Heart right ventricle (tissue), 16 donors: ENCODE measurements around the gene TSR2. TPM values are rescaled to one million over a fixed set of nuclear protein-coding genes. Genes with fewer than 3 reads are reported as not detected.
"Not testable (repeated sequence)": the region's sequence is repeated elsewhere in the genome, so short reads cannot be mapped to it uniquely, and the experiment has no call there.

Experiments
- ATAC-seq, 8 donors: fragments of 200-7000 bp; cut with Tn5 transposase; one replicate each; pipeline ENCODE4 v1.9.1; 2020; ENCODE audit warnings: mild to moderate bottlenecking in 8 of 8, moderate library complexity in 8 of 8, moderate number of reproducible peaks in 1 of 8
- DNase-seq, 2 donors: peaks; one replicate each; pipeline ENCODE4 v3.0.0-alpha.2; 2020
- H3K27ac ChIP-seq, 10 donors: fragments of 200-600 bp; sonication (generic) in 2 of 10; one replicate each; pipeline versions ENCODE4 v1.5.0 to v1.8.0; 2020 to 2022; ENCODE audit warnings: mild to moderate bottlenecking in 3 of 10
- H3K27me3 ChIP-seq, 7 donors: fragments of 200-600 bp; one replicate each; pipeline ENCODE4 v1.8.0; 2021 to 2022; ENCODE audit warnings: mild to moderate bottlenecking in 2 of 7
- H3K36me3 ChIP-seq, 9 donors: fragments of 200-600 bp; sonication (generic) in 1 of 9; one replicate each; pipeline versions ENCODE4 v1.5.0 to v1.8.0; 2020 to 2022; ENCODE audit warnings: mild to moderate bottlenecking in 2 of 9
- H3K4me1 ChIP-seq, 9 donors: fragments of 200-600 bp; sonication (generic) in 1 of 9; one replicate each; pipeline versions ENCODE4 v1.5.0 to v1.8.0; 2020 to 2022; ENCODE audit warnings: mild to moderate bottlenecking in 4 of 9
- H3K4me3 ChIP-seq, 10 donors: fragments of 200-600 bp; sonication (generic) in 2 of 10; one replicate each; pipeline versions ENCODE4 v1.5.0 to v1.8.0; 2020 to 2022; ENCODE audit warnings: mild to moderate bottlenecking in 7 of 10, moderate library complexity in 2 of 10
- H3K9me3 ChIP-seq, 11 donors: fragments of 200-600 bp in 10 of 11; sonication (generic) in 2 of 11; one replicate each; pipeline versions ENCODE4 v1.5.0 to v1.8.0; 2013 to 2022; ENCODE audit warnings: mild to moderate bottlenecking in 2 of 11, control low read depth in 1 of 11, moderate library complexity in 1 of 11
- CTCF ChIP-seq, 9 donors: fragments of 200-600 bp; sonication (generic) in 2 of 9; IDR thresholded peaks; one replicate each; pipeline versions ENCODE4 v1.5.0 to v1.8.0; 2021 to 2022; ENCODE audit warnings: antibody characterized with exemption in 9 of 9, mild to moderate bottlenecking in 5 of 9, moderate library complexity in 1 of 9
- WGBS, 2 donors: extraction: QIAGEN DNeasy Blood & Tissue Kit; methylation state at CpG; one replicate each; pipeline ENCODE4 v1.1.7; 2013; ENCODE audit warnings: inconsistent platforms in 1 of 2; 5-methylcytosine and 5-hydroxymethylcytosine counted together
- intact Hi-C, 10 donors: fragments of 100-400 bp; cut with DNase I; formaldehyde crosslinking; loops; one replicate each; pipeline versions ENCODE4 v1.11.1 to v1.14.2; 2022
- polyA plus RNA-seq, 2 donors: library from polyadenylated mRNA; stranded (reverse); fragments of 200-250 nt; gene quantifications; one replicate each; pipeline ENCODE4 v1.2.3, GENCODE V29; 2013
- total RNA-seq, 10 donors: library from RNA; stranded (reverse); fragmentation: NEBNext Ultra II Directional in 3 of 10; extraction: Animal tissue kit (Norgen Biotek cat#: 25700) in 3 of 10; gene quantifications; one replicate each; pipeline versions ENCODE4 v1.2.1 to v1.2.4, GENCODE V29; 2021 to 2023
- donor health status: Arrhythmogenic right ventricular cardiomyopathy.
- donor health status: ischemic (EF 13 %, LVEDD 7.1; RV severe dilation, severe dysfunction).
- donor health status: healthy with polysubstance abuse.
- donor health status: DM: no; HTN: yes; CAD: no.
- donor health status: DM: no; HTN: no; CAD: no.
- donor health status: ischemic (EF 25% LVEDD 6.9; RV normal size, moderate dysfunction).
- donor health status: ischemic (EF 25% LVEDD 5.7; RV mildly dilated, moderate dysfunction).
- donor health status: healthy.
- donor health status: DM: yes; HTN: yes; CAD: no.
- donor health status: Ischemic cardiomyopathy.
- donor health status: ischemic (EF 35%, LVEDD 5.7; RV mildly dilated, moderate dysfunction).
- donor health status: nonischemic (EF 11% LVEDD 7.7; RV severe dilation, severe dysfunction).
- donor health status: DM: yes; HTN: yes; CAD: no.
- donor health status: PGD.
- donor health status: ischemic (EF 29% LVEDD 5.4; RV normal size, mild dysfunction).
- donor health status: nonischemic (EF 23%, LVEDD 6.1; RV moderate dilation, normal function).

TSR2 gene
- total and polyA plus RNA-seq, 12 donors = 34.3 to 48.6 (median 40.2) TPM

DNA sequence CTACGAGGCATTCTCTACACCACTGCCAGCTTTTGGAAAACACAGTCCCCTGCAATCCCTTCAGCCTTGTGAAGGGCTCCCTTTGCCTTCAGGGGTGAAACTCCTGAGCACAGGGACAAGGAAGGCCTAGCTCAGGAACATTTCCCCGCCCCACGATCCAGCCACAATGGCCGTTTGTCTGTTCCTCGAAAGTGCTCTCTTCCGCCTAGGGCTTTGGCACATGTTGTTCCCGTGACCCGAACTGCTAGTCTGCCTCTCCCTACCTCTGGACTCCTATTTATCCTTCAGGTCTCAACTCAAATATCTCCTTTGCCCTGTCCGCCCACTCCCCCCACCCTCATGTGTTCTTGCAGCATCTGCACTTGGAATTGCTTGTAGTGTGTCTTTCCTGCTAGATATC, 43.7 kb downstream of the TSR2 start:
- TF ChIP-seq CTCF (IDR thresholded peaks at IDR 0.05) = no peak
- WGBS, 2 donors = 46 to 50% methylated on average over 9 of the region's 9 CpGs
- no peaks in the 10 kb centered on the region for H3K9me3 ChIP-seq
- no peak for DNase-seq
- peaks cover 0 to 4% (median 0%) of the 10 kb centered on the region in 7 donors for H3K27me3 ChIP-seq
- H3K36me3 ChIP-seq = no peaks in the 10 kb centered on the region
- no peak overlapping the region for H3K4me3 ChIP-seq
- ATAC-seq = no peak
- intact Hi-C loops = loop anchor here in 2 of 10 donors (2.0 to 5.0 kb wide), 2 partner anchors 43 to 48 kb away; partner anchors contain the start of genes GNL3L (in 1 of the 2) and TSR2 (in 1 of the 2)
- peak overlapping the region in 7 of 10 donors; percentile 16 to 81 (median 71) for H3K27ac ChIP-seq
- H3K4me1 ChIP-seq = peaks cover 0 to 43% (median 17%) of the 10 kb centered on the region in 9 donors

DNA sequence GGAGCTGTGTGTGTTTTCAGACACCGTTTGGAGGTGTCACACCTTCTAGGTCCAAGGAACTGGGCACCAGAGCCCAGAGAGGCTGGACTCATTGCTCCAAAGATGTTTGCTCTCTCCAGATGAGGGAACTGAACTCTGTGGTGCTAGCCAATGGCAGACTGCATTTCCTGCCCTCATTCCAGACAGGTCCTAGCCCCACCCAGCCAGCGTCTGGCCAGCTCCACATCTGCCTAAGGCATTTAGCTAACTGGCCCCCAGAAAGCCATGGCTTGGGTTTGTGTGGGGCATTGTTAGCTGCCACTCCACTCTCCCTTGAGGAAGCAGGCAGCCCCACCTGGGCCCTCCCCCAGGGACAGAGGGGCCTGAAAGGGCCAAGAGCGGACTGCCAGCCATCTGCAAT, 44.5 kb downstream of the TSR2 start:
- H3K4me3 ChIP-seq = no peak overlapping the region
- intact Hi-C loops = loop anchor here in 1 of 10 donors (5.0 kb wide), 1 partner anchor 48 kb away; the partner anchor contains the start of gene GNL3L
- H3K36me3 ChIP-seq = no peaks in the 10 kb centered on the region
- H3K27ac ChIP-seq = peak overlapping the region in 3 of 10 donors; percentile 28 to 74 (median 71)
- ATAC-seq (peak in 7 of 8 donors; percentile 39 to 54 (median 46)), DNase-seq (peak in 1 of 2 donors; percentile 27)
- H3K4me1 ChIP-seq = peaks cover 0 to 43% (median 15%) of the 10 kb centered on the region in 9 donors
- peaks cover 0 to 5% (median 0%) of the 10 kb centered on the region in 11 donors for H3K9me3 ChIP-seq
- peaks cover 0 to 4% (median 0%) of the 10 kb centered on the region in 7 donors for H3K27me3 ChIP-seq
- WGBS, 2 donors = 44 to 56% methylated on average over 3 of the region's 3 CpGs
- TF ChIP-seq CTCF (IDR thresholded peaks at IDR 0.05) = no peak

GRCh38 chrX:54489819-54490218, 49.6 kb downstream of the TSR2 start:
- not testable (repeated sequence) for H3K27ac ChIP-seq, H3K9me3 ChIP-seq, H3K36me3 ChIP-seq, ATAC-seq, H3K4me3 ChIP-seq, DNase-seq
- WGBS, 2 donors = 98 to 99% methylated on average over 5 of the region's 5 CpGs
- Histone ChIP-seq H3K4me1 (peaks cover 0 to 20% (median 4%) of the 10 kb centered on the region in 9 donors), H3K27me3 (peaks cover 0 to 14% (median 0%) of the 10 kb centered on the region in 7 donors)
- intact Hi-C loops = loop anchor here in 1 of 10 donors (10.0 kb wide), 1 partner anchor 45 kb away; the partner anchor contains the start of gene TSR2

GRCh38 chrX:54492340-54492739, 52.1 kb downstream of the TSR2 start:
- Histone ChIP-seq H3K27ac (no peak overlapping the region), H3K4me1 (peaks cover 0 to 15% (median 0%) of the 10 kb centered on the region in 9 donors), H3K27me3 (peaks cover 0 to 39% (median 0%) of the 10 kb centered on the region in 7 donors), H3K4me3 (no peak overlapping the region), H3K36me3 (no peaks in the 10 kb centered on the region), H3K9me3 (peaks cover 0 to 9% (median 0%) of the 10 kb centered on the region in 11 donors)
- DNase-seq = peak in 1 of 2 donors; percentile 18
- ATAC-seq = no peak
- TF ChIP-seq CTCF (IDR thresholded peaks at IDR 0.05) = no peak
- intact Hi-C loops = loop anchor here in 2 of 10 donors (2.0 to 10.0 kb wide), 2 partner anchors 36 to 48 kb away; partner anchors contain the start of gene TSR2 (in 1 of the 2)
- WGBS, 2 donors = 61 to 72% methylated on average over 6 of the region's 6 CpGs
